Measurements from ENCODE around the gene PRR20G. TPM values are rescaled to one million over a fixed set of nuclear protein-coding genes. Genes with fewer than 3 reads are reported as not detected.

PRR20G gene
- total and polyA plus RNA-seq, 2 experiments from 2014 or later = 0.39 TPM; not detected in 1

GRCh38 chr3:127258733-127259132, 29.1 kb downstream of the PRR20G start (continued):
- TF ChIP-seq ZNF462 (CRISPR knock-in tag; IDR thresholded peaks at IDR 0.05) (no peak), ZNF331 (CRISPR knock-in tag; IDR thresholded peaks at IDR 0.05; ENCODE audit: low read depth) (no peak), REST (IDR thresholded peaks at IDR 0.05; ENCODE audit: unreplicated experiment) (no peak), EZH2phosphoT487 (IDR thresholded peaks at IDR 0.05; ENCODE audit: unreplicated experiment) (no peak), EZH2 (IDR thresholded peaks at IDR 0.05; ENCODE audit: low read depth, unreplicated experiment) (no peak)

GRCh38 chr3:127257351-127257750, 30.5 kb downstream of the PRR20G start:
- no peaks in the 10 kb centered on the region for H3K4me1 ChIP-seq (ENCODE audit: insufficient read depth)
- no peaks in the 10 kb centered on the region for H3K4me1 Mint-ChIP-seq
- DNase-seq (ENCODE audit: low spot score) (no peak), ATAC-seq (no peak)
- peaks cover 33% of the 10 kb centered on the region for H3K9me3 Mint-ChIP-seq
- no peaks in the 10 kb centered on the region for H3K27me3 ChIP-seq (ENCODE audit: insufficient read depth)
- H3K4me3 Mint-ChIP-seq = no peak overlapping the region
- no peak overlapping the region for H3K27ac Mint-ChIP-seq
- H3F3A ChIP-seq (replicated peaks; ENCODE audit: low read depth) = no peaks in the 10 kb centered on the region
- H3K27ac ChIP-seq (ENCODE audit: low read depth) = no peak overlapping the region
- no peak overlapping the region for H2AFZ ChIP-seq
- no peaks in the 10 kb centered on the region for H4K20me1 ChIP-seq (replicated peaks; ENCODE audit: insufficient read depth)
- no peak overlapping the region for H3K4me2 ChIP-seq
- no peaks in the 10 kb centered on the region for H3K9me2 ChIP-seq (ENCODE audit: insufficient read depth)
- H3K27me3 Mint-ChIP-seq (ENCODE audit: insufficient read depth, low read depth, poor library complexity) = peaks cover 2% of the 10 kb centered on the region
- no peaks in the 10 kb centered on the region for H3K79me2 ChIP-seq (replicated peaks; ENCODE audit: insufficient read depth)
- H3K36me3 ChIP-seq (ENCODE audit: insufficient read depth) = no peaks in the 10 kb centered on the region
- no peak overlapping the region for H3K4me3 ChIP-seq
- no peaks in the 10 kb centered on the region; the same call in 2 of the 3 replicates for H3K36me3 Mint-ChIP-seq (ENCODE audit: low read depth)
- no peak for TF ChIP-seq CREB1 (CRISPR knock-in tag; IDR thresholded peaks at IDR 0.05; ENCODE audit: low read depth)
- TF ChIP-seq CTCF (conservative IDR thresholded peaks at IDR 0.05; ENCODE audit: low read depth in 2 of 2) = no peak
- TF ChIP-seq ETS1 (IDR thresholded peaks at IDR 0.05) = no peak
- no peak for TF ChIP-seq ZNF114 (CRISPR knock-in tag; IDR thresholded peaks at IDR 0.05)
- no peak for TF ChIP-seq POLR2AphosphoS5 (IDR thresholded peaks at IDR 0.05; ENCODE audit: low read depth)
- no peak for TF ChIP-seq NANOG (IDR thresholded peaks at IDR 0.05; ENCODE audit: borderline replicate concordance)

Data from GM23338 (cell line).